Parathyroid adenoma (tissue), 2 donors: Measurements from ENCODE around the gene USP17L22.
"Not testable (repeated sequence)": the region's sequence is repeated elsewhere in the genome, so short reads cannot be mapped to it uniquely, and the experiment has no call there.

ENCODE experiments used
- H2AFZ ChIP-seq: fragments of 300-600 bp; sonication (generic); one replicate; pipeline ENCODE4 v1.7.0; 2017; ENCODE audit warnings: antibody characterized with exemption, mild to moderate bottlenecking
- H3K27ac ChIP-seq: fragments of 300-600 bp; sonication (generic); one replicate; pipeline ENCODE4 v1.7.0; 2017
- H3K27me3 ChIP-seq: fragments of 300-600 bp; sonication (generic); one replicate; pipeline ENCODE4 v1.7.0; 2017; ENCODE audit warnings: low read length; ENCODE audit not compliant: control insufficient read depth, insufficient read depth
- H3K36me3 ChIP-seq: fragments of 300-600 bp; sonication (generic); one replicate; pipeline ENCODE4 v1.7.0; 2017; ENCODE audit warnings: low read length; ENCODE audit not compliant: control insufficient read depth, insufficient read depth
- H3K4me1 ChIP-seq: fragments of 300-600 bp; sonication (generic); one replicate; pipeline ENCODE4 v1.7.0; 2017; ENCODE audit warnings: control low read depth
- H3K4me2 ChIP-seq: fragments of 300-600 bp; sonication (generic); one replicate; pipeline ENCODE4 v1.7.0; 2017; ENCODE audit warnings: low read length
- H3K4me3 ChIP-seq: fragments of 300-600 bp; sonication (generic); one replicate; pipeline ENCODE4 v1.7.0; 2017; ENCODE audit warnings: low read depth, low read length
- H3K79me2 ChIP-seq: fragments of 300-600 bp; sonication (generic); one replicate; pipeline ENCODE4 v1.7.0; 2017; ENCODE audit warnings: control low read depth
- H3K9ac ChIP-seq: fragments of 300-600 bp; sonication (generic); one replicate; pipeline ENCODE4 v1.7.0; 2017; ENCODE audit warnings: mild to moderate bottlenecking
- H3K9me3 ChIP-seq: fragments of 300-600 bp; sonication (generic); one replicate; pipeline ENCODE4 v1.7.0; 2017; ENCODE audit warnings: low read length; ENCODE audit not compliant: control insufficient read depth
- donor health status: primary hyperparathyroidism.

The USP17L22 gene, protein sequence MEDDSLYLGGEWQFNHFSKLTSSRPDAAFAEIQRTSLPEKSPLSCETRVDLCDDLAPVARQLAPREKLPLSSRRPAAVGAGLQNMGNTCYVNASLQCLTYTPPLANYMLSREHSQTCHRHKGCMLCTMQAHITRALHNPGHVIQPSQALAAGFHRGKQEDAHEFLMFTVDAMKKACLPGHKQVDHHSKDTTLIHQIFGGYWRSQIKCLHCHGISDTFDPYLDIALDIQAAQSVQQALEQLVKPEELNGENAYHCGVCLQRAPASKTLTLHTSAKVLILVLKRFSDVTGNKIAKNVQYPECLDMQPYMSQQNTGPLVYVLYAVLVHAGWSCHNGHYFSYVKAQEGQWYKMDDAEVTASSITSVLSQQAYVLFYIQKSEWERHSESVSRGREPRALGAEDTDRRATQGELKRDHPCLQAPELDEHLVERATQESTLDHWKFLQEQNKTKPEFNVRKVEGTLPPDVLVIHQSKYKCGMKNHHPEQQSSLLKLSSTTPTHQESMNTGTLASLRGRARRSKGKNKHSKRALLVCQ

DNA sequence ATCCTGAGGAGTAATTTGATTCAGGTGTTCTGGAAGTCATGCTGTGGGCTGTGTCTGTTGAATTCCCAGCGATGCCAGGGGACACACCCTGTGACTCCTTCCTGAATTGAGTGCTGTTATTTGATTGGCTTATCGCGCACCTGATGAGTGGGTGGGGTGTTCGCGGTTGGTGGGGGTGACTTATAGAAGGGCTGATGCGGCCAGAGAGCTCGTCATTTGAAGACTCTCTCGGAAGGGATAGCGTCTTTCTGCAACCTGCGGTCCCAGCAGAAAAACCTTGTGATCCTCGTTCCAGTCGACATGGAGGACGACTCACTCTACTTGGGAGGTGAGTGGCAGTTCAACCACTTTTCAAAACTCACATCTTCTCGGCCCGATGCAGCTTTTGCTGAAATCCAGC, at the start of gene USP17L22:
USP17L22 (plus strand) TSS at position 301 of the 400 bp plus-strand sequence; CDS start at position 301, 0 bp downstream.
- H3K27ac ChIP-seq, H3K9me3 ChIP-seq, H3K4me3 ChIP-seq, H3K27me3 ChIP-seq, H3K9ac ChIP-seq, H3K36me3 ChIP-seq, H3K79me2 ChIP-seq, H3K4me1 ChIP-seq, H2AFZ ChIP-seq, H3K4me2 ChIP-seq: not testable (repeated sequence)

DNA sequence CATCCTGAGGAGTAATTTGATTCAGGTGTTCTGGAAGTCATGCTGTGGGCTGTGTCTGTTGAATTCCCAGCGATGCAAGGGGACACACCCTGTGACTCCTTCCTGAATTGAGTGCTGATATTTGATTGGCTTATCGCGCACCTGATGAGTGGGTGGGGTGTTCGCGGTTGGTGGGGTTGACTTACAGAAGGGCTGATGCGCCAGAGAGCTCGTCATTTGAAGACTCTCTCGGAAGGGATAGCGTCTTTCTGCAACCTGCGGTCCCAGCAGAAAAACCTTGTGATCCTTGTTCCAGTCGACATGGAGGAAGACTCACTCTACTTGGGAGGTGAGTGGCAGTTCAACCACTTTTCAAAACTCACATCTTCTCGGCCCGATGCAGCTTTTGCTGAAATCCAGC, 47.6 kb upstream of the USP17L22 start, which contains the start of gene USP17L12:
USP17L12 (plus strand) TSS at position 301 of the 400 bp plus-strand sequence; CDS start at position 301, 0 bp downstream.
- H3K27ac ChIP-seq, H3K27me3 ChIP-seq, H3K4me3 ChIP-seq, H3K36me3 ChIP-seq, H3K4me1 ChIP-seq, H3K4me2 ChIP-seq, H3K9ac ChIP-seq, H2AFZ ChIP-seq, H3K9me3 ChIP-seq, H3K79me2 ChIP-seq: not testable (repeated sequence)

DNA sequence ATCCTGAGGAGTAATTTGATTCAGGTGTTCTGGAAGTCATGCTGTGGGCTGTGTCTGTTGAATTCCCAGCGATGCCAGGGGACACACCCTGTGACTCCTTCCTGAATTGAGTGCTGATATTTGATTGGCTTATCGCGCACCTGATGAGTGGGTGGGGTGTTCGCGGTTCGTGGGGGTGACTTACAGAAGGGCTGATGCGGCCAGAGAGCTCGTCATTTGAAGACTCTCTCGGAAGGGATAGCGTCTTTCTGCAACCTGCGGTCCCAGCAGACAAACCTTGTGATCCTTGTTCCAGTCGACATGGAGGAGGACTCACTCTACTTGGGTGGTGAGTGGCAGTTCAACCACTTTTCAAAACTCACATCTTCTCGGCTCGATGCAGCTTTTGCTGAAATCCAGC, 42.8 kb upstream of the USP17L22 start, which contains the start of gene USP17L13:
USP17L13 (plus strand) TSS at position 301 of the 400 bp plus-strand sequence; CDS start at position 301, 0 bp downstream.
- H3K4me1 ChIP-seq, H3K4me3 ChIP-seq, H3K9ac ChIP-seq, H3K4me2 ChIP-seq, H3K27ac ChIP-seq, H3K27me3 ChIP-seq, H3K36me3 ChIP-seq, H3K79me2 ChIP-seq, H2AFZ ChIP-seq, H3K9me3 ChIP-seq: not testable (repeated sequence)

DNA sequence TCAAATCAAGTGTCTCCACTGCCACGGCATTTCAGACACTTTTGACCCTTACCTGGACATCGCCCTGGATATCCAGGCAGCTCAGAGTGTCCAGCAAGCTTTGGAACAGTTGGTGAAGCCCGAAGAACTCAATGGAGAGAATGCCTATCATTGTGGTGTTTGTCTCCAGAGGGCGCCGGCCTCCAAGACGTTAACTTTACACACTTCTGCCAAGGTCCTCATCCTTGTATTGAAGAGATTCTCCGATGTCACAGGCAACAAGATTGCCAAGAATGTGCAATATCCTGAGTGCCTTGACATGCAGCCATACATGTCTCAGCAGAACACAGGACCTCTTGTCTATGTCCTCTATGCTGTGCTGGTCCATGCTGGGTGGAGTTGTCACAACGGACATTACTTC, 37.2 kb upstream of the USP17L22 start:
- H3K27me3 ChIP-seq, H3K79me2 ChIP-seq, H3K27ac ChIP-seq: not testable (repeated sequence)

DNA sequence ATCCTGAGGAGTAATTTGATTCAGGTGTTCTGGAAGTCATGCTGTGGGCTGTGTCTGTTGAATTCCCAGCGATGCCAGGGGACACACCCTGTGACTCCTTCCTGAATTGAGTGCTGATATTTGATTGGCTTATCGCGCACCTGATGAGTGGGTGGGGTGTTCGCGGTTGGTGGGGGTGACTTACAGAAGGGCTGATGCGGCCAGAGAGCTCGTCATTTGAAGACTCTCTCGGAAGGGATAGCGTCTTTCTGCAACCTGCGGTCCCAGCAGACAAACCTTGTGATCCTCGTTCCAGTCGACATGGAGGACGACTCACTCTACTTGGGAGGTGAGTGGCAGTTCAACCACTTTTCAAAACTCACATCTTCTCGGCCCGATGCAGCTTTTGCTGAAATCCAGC, 33.3 kb upstream of the USP17L22 start, which contains the start of gene USP17L15:
USP17L15 (plus strand) TSS at position 301 of the 400 bp plus-strand sequence; CDS start at position 301, 0 bp downstream.
- H3K79me2 ChIP-seq, H3K4me2 ChIP-seq: not testable (repeated sequence)

More for the DNA sequence above, 37.2 kb upstream of the USP17L22 start:
- H3K4me3 ChIP-seq, H3K9me3 ChIP-seq, H3K9ac ChIP-seq, H2AFZ ChIP-seq, H3K36me3 ChIP-seq, H3K4me2 ChIP-seq, H3K4me1 ChIP-seq: not testable (repeated sequence)

DNA sequence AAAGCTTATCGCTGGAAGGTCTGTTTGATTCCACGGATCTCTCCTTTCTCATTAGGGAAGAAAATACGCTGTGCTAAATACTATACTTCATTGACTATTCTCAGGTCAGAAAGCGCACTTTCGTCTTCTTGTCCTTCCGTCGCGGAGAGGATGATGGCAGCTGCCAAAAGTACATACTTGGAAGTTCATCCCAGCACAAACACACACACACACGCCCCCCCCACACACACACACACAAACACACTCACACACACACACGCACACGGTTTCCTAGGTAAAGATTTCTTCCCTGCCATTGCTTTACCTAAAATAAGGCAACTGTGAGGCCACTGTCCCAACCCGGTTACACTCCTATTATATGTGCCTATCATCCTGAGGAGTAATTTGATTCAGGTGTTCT, 29.0 kb upstream of the USP17L22 start:
- H3K4me2 ChIP-seq, H3K9me3 ChIP-seq, H3K4me3 ChIP-seq, H3K9ac ChIP-seq, H3K27me3 ChIP-seq, H3K79me2 ChIP-seq, H3K27ac ChIP-seq, H3K4me1 ChIP-seq, H2AFZ ChIP-seq, H3K36me3 ChIP-seq: not testable (repeated sequence)

More for the DNA sequence above, 33.3 kb upstream of the USP17L22 start, which contains the start of gene USP17L15:
- H3K4me3 ChIP-seq, H3K36me3 ChIP-seq, H2AFZ ChIP-seq, H3K4me1 ChIP-seq, H3K9ac ChIP-seq, H3K27ac ChIP-seq, H3K9me3 ChIP-seq, H3K27me3 ChIP-seq: not testable (repeated sequence)

DNA sequence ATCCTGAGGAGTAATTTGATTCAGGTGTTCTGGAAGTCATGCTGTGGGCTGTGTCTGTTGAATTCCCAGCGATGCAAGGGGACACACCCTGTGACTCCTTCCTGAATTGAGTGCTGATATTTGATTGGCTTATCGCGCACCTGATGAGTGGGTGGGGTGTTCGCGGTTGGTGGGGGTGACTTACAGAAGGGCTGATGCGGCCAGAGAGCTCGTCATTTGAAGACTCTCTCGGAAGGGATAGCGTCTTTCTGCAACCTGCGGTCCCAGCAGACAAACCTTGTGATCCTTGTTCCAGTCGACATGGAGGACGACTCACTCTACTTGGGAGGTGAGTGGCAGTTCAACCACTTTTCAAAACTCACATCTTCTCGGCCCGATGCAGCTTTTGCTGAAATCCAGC, 23.8 kb upstream of the USP17L22 start, which contains the start of gene USP17L17:
USP17L17 (plus strand) TSS at position 301 of the 400 bp plus-strand sequence; CDS start at position 301, 0 bp downstream.
- not testable (repeated sequence) for H3K27ac ChIP-seq, H3K79me2 ChIP-seq, H3K4me1 ChIP-seq, H3K27me3 ChIP-seq, H3K9ac ChIP-seq, H3K4me3 ChIP-seq, H3K4me2 ChIP-seq, H3K36me3 ChIP-seq, H2AFZ ChIP-seq, H3K9me3 ChIP-seq

DNA sequence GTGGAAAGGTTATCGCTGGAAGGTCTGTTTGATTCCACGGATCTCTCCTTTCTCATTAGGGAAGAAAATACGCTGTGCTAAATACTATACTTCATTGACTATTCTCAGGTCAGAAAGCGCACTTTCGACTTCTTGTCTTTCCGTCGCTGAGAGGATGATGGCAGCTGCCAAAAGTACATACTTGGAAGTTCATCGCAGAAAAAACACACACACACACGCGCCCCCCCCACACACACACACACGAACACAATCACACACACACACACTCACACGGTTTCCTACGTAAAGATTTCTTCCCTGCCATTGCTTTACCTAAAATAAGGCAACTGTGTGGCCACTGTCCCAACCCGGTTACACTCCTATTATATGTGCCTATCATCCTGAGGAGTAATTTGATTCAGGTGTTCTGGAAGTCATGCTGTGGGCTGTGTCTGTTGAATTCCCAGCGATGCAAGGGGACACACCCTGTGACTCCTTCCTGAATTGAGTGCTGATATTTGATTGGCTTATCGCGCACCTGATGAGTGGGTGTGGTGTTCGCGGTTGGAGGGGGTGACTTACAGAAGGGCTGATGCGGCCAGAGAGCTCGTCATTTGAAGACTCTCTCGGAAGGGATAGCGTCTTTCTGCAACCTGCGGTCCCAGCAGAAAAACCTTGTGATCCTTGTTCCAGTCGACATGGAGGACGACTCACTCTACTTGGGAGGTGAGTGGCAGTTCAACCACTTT, 19.3 kb upstream of the USP17L22 start, which contains the start of gene USP17L18:
USP17L18 (plus strand) TSS at position 678 of the 728 bp plus-strand sequence; CDS start at position 678, 0 bp downstream.
- not testable (repeated sequence) for H2AFZ ChIP-seq, H3K9ac ChIP-seq, H3K79me2 ChIP-seq, H3K27ac ChIP-seq, H3K4me1 ChIP-seq, H3K9me3 ChIP-seq, H3K4me3 ChIP-seq, H3K36me3 ChIP-seq, H3K4me2 ChIP-seq, H3K27me3 ChIP-seq

DNA sequence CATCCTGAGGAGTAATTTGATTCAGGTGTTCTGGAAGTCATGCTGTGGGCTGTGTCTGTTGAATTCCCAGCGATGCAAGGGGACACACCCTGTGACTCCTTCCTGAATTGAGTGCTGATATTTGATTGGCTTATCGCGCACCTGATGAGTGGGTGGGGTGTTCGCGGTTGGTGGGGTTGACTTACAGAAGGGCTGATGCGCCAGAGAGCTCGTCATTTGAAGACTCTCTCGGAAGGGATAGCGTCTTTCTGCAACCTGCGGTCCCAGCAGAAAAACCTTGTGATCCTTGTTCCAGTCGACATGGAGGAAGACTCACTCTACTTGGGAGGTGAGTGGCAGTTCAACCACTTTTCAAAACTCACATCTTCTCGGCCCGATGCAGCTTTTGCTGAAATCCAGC, 14.3 kb upstream of the USP17L22 start, which contains the start of gene USP17L19:
USP17L19 (plus strand) TSS at position 301 of the 400 bp plus-strand sequence; CDS start at position 301, 0 bp downstream.
- H3K9me3 ChIP-seq, H3K27ac ChIP-seq, H3K9ac ChIP-seq, H3K79me2 ChIP-seq, H3K4me1 ChIP-seq, H2AFZ ChIP-seq, H3K27me3 ChIP-seq, H3K4me3 ChIP-seq, H3K4me2 ChIP-seq, H3K36me3 ChIP-seq: not testable (repeated sequence)

DNA sequence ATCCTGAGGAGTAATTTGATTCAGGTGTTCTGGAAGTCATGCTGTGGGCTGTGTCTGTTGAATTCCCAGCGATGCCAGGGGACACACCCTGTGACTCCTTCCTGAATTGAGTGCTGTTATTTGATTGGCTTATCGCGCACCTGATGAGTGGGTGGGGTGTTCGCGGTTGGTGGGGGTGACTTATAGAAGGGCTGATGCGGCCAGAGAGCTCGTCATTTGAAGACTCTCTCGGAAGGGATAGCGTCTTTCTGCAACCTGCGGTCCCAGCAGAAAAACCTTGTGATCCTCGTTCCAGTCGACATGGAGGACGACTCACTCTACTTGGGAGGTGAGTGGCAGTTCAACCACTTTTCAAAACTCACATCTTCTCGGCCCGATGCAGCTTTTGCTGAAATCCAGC, 9.6 kb upstream of the USP17L22 start, which contains the start of gene USP17L20:
USP17L20 (plus strand) TSS at position 301 of the 400 bp plus-strand sequence; CDS start at position 301, 0 bp downstream.
- not testable (repeated sequence) for H3K79me2 ChIP-seq, H3K9ac ChIP-seq, H3K27me3 ChIP-seq, H3K4me2 ChIP-seq, H3K4me3 ChIP-seq, H3K27ac ChIP-seq, H2AFZ ChIP-seq, H3K4me1 ChIP-seq, H3K9me3 ChIP-seq, H3K36me3 ChIP-seq
